K562 (cell line): Measurements from ENCODE around the gene C8A. TPM values are rescaled to one million over a fixed set of nuclear protein-coding genes. Genes with fewer than 3 reads are reported as not detected.

Experiments used
- ATAC-seq: fragments of 200-7000 bp; cut with Tn5 transposase; 3 replicates; pipeline ENCODE4 v1.9.1; 2020; ENCODE audit warnings: moderate library complexity
- BruUV-seq: library from RNA; stranded (reverse); fragments of 400-500 nt; replicated peaks from 2 replicates; lab custom pipeline; 2021; lab: Mats Ljungman, UMichigan
- CTCF ChIA-PET: fragments of 300-600 bp; formaldehyde crosslinking; extraction: SDS; loops from one replicate; lab custom pipeline; 2021; ENCODE audit warnings: low intra/inter-chr PET ratio; lab: Yijun Ruan, JAX
- POLR2A ChIA-PET: fragments of 300-600, 350-650 bp; sonication (Branson Sonifier 250); formaldehyde crosslinking; extraction: SDS; loops from one replicate; lab custom pipeline; 2021; ENCODE audit warnings: antibody characterized with exemption, inconsistent platforms; lab: Yijun Ruan, JAX
- DNase-seq, 4 experiments: peaks; one replicate each; pipeline versions ENCODE4 v3.0.0 to v3.0.0-alpha.2; 2011 to 2018; ENCODE audit warnings: low spot score in 3 of 4, mixed read lengths in 3 of 4; ENCODE audit errors: extremely low read depth in 1 of 4
- FAIRE-seq: peaks from 2 replicates; lab custom pipeline; 2011; peaks lifted over from hg19 to GRCh38; lab: Jason Lieb, UNC
- H2AFZ ChIP-seq: 2 replicates; pipeline ENCODE4 v1.6.0; 2011; ENCODE audit warnings: low read depth, low read length, control low read depth, inconsistent platforms
- H3K27ac ChIP-seq: fragments of 200-600 bp; 3 replicates; pipeline ENCODE4 v1.8.0; 2011; ENCODE audit warnings: low read depth, mild to moderate bottlenecking, control low read depth, inconsistent platforms, low read length, moderate library complexity, mixed read lengths; ENCODE audit errors: extremely low read depth
- H3K27me3 ChIP-seq, 2 experiments: fragments of 300-600 bp in 1 of 2; 2 replicates in 1 of 2; 3 replicates in 1 of 2; pipeline versions ENCODE4 v1.6.0 to v1.8.0; 2011; ENCODE audit warnings: inconsistent platforms in 2 of 2, low read length in 2 of 2, mild to moderate bottlenecking in 1 of 2, mixed read lengths in 1 of 2, moderate library complexity in 1 of 2; ENCODE audit not compliant: control insufficient read depth in 2 of 2, insufficient read depth in 2 of 2
- H3K36me3 ChIP-seq: fragments of 300-600 bp; 3 replicates; pipeline ENCODE4 v1.8.0; 2011; ENCODE audit warnings: mild to moderate bottlenecking, low read length, inconsistent platforms; ENCODE audit not compliant: control insufficient read depth, insufficient read depth
- H3K4me1 ChIP-seq, 2 experiments: fragments of 200-600 bp in 1 of 2; replicated peaks in 1 of 2; 2 replicates in 1 of 2; 3 replicates in 1 of 2; pipeline versions ENCODE4 v1.5.1 to v1.8.0; 2011; ENCODE audit warnings: inconsistent platforms in 2 of 2, low read length in 2 of 2, mild to moderate bottlenecking in 1 of 2, mixed read lengths in 1 of 2, moderate library complexity in 1 of 2; ENCODE audit not compliant: control insufficient read depth in 2 of 2, insufficient read depth in 2 of 2
- H3K4me2 ChIP-seq: 2 replicates; pipeline ENCODE4 v1.6.1; 2011; ENCODE audit warnings: low read length, control low read depth, inconsistent platforms, mixed read lengths; ENCODE audit not compliant: insufficient read depth
- H3K4me3 ChIP-seq: fragments of 200-600 bp; sonication (generic), shearing (Covaris generic); 2 replicates; pipeline ENCODE4 v1.5.1; 2016; ENCODE audit warnings: control low read depth, inconsistent platforms
- H3K79me2 ChIP-seq: fragments of 200-600 bp; 3 replicates; pipeline ENCODE4 v1.8.0; 2011; ENCODE audit warnings: low read length, inconsistent platforms; ENCODE audit not compliant: control insufficient read depth, insufficient read depth
- H3K9ac ChIP-seq, 2 experiments: 2 replicates each; pipeline versions ENCODE4 v1.6.0 to v1.6.1; 2011; ENCODE audit warnings: low read depth in 2 of 2, low read length in 2 of 2, control low read depth in 1 of 2, inconsistent platforms in 1 of 2, mild to moderate bottlenecking in 1 of 2, mixed read lengths in 1 of 2; ENCODE audit not compliant: insufficient read depth in 1 of 2
- H3K9me1 ChIP-seq: one replicate; pipeline ENCODE4 v1.6.0; 2011; ENCODE audit warnings: inconsistent platforms, mild to moderate bottlenecking, low read length, moderate library complexity; ENCODE audit not compliant: control insufficient read depth, insufficient read depth
- H3K9me3 ChIP-seq: replicated peaks from 2 replicates; pipeline ENCODE4 v1.5.1; 2011; ENCODE audit warnings: low read depth, low read length, inconsistent platforms; ENCODE audit not compliant: control insufficient read depth, insufficient read depth
- H4K20me1 ChIP-seq: replicated peaks from 2 replicates; pipeline ENCODE4 v1.6.1; 2011; ENCODE audit warnings: low read length, inconsistent platforms, mixed read lengths; ENCODE audit not compliant: control insufficient read depth, insufficient read depth
- CCNT2 ChIP-seq: IDR thresholded peaks from 2 replicates; pipeline ENCODE4 v1.6.1; 2011; ENCODE audit warnings: borderline replicate concordance, low read depth, mild to moderate bottlenecking, moderate library complexity, mixed read lengths, low read length; ENCODE audit not compliant: insufficient read length; ENCODE audit errors: extremely low read depth
- CHD1 ChIP-seq: fragments of 200-600 bp; sonication (generic); IDR thresholded peaks from one replicate; pipeline ENCODE4 v1.6.1; 2012; ENCODE audit warnings: mild to moderate bottlenecking, moderate library complexity, low read length, inconsistent platforms
- EGR1 ChIP-seq: fragments of 450-650 bp; conservative IDR thresholded peaks from 2 replicates; pipeline ENCODE4 v1.6.1; 2017; ENCODE audit warnings: mild to moderate bottlenecking
- HEY1 ChIP-seq: fragments of 250-450 bp; sonication (Bioruptor Pico); IDR thresholded peaks from 2 replicates; pipeline ENCODE4 v1.5.0; 2020; ENCODE audit warnings: mild to moderate bottlenecking, moderate library complexity, borderline replicate concordance
- HIVEP1 ChIP-seq: fragments of 250-450 bp; sonication (Bioruptor Pico); IDR thresholded peaks from 2 replicates; pipeline ENCODE4 v1.4.0; 2020; ENCODE audit warnings: mild to moderate bottlenecking
- ILF3 ChIP-seq: fragments of 450-650 bp; IDR thresholded peaks from 2 replicates; pipeline ENCODE4 v1.6.1; 2018; ENCODE audit warnings: antibody characterized with exemption, mild to moderate bottlenecking, moderate library complexity, borderline replicate concordance
- MTA3 ChIP-seq: fragments of 450-650 bp; formaldehyde crosslinking; IDR thresholded peaks from 2 replicates; pipeline ENCODE4 v1.6.1; 2017; ENCODE audit warnings: mild to moderate bottlenecking, borderline replicate concordance
- SMAD3 ChIP-seq: fragments of 450-650 bp; formaldehyde crosslinking; conservative IDR thresholded peaks from 2 replicates; pipeline ENCODE4 v1.4.0; 2020; ENCODE audit warnings: mild to moderate bottlenecking
- ZFX ChIP-seq: sonication (generic); formaldehyde crosslinking; IDR thresholded peaks from 2 replicates; pipeline ENCODE4 v1.8.0; 2022; ENCODE audit warnings: mild to moderate bottlenecking, missing genetic modification reagents, moderate library complexity
- ZNF384 ChIP-seq: IDR thresholded peaks from 2 replicates; pipeline ENCODE4 v1.6.1; 2012; ENCODE audit warnings: low read depth, low read length, improper control_type of control experiment
- ZNF780A ChIP-seq: fragments of 250-450 bp; sonication (Bioruptor Pico); IDR thresholded peaks from 2 replicates; pipeline ENCODE4 v1.5.0; 2021; ENCODE audit warnings: mild to moderate bottlenecking
- WGBS: fragments of 100-300 bp; shearing (Covaris generic); methylation state at CpG from one replicate; pipeline ENCODE4 v1.1.6; 2016; ENCODE audit warnings: low coverage, mixed read lengths; ENCODE audit not compliant: insufficient coverage; ENCODE audit errors: missing lambda C conversion rate; 5-methylcytosine and 5-hydroxymethylcytosine counted together
- in situ Hi-C: fragments of 300-500 bp; cut with MboI; formaldehyde crosslinking; loops from 4 replicates; pipeline ENCODE4 v1.15.0; 2018; ENCODE audit warnings: inconsistent platforms, mixed read lengths
- intact Hi-C: fragments of 100-400 bp; cut with micrococcal nuclease; formaldehyde crosslinking; loops from 2 replicates; pipeline ENCODE4 v1.14.2; 2022
- polyA plus RNA-seq, 8 experiments: library from polyadenylated mRNA; depleted of rRNA in 4 of 8; stranded (reverse) in 5 of 8; unstranded in 3 of 8; fragments of >200 nt; fragmentation: Nextera tagmentation in 2 of 8; fragmentation: Illumina TruSeq in 1 of 8; extraction: Ambion mirVana in 2 of 8; extraction: Trizol in 1 of 8; gene quantifications; 2 replicates each; pipeline versions ENCODE4 v1.2.1 to v1.2.3, GENCODE V29; 2011 to 2014; ENCODE audit warnings: inconsistent platforms in 1 of 8, missing spikeins in 1 of 8
- total RNA-seq, 7 experiments: library from RNA; depleted of rRNA in 6 of 7; stranded (reverse); fragments of >200 nt in 6 of 7; fragmentation: Illumina TruSeq in 2 of 7; extraction: Trizol in 2 of 7; gene quantifications; 2 replicates each; pipeline versions ENCODE4 v1.2.1 to v1.2.3, GENCODE V29; 2011 to 2021; ENCODE audit warnings: low replicate concordance in 1 of 7
- TF ChIP-seq, protein P1 (sequence below): sonication (generic); formaldehyde crosslinking; IDR thresholded peaks from 2 replicates; pipeline ENCODE4 v1.8.0; 2022; ENCODE audit warnings: mild to moderate bottlenecking, missing genetic modification reagents, borderline replicate concordance

Gene C8A
- total and polyA plus RNA-seq, 9 of the 15 experiments (the other 6 are each of a cell fraction or from before 2014, with no cell fraction given): 0.09 TPM; not detected in 8

DNA sequence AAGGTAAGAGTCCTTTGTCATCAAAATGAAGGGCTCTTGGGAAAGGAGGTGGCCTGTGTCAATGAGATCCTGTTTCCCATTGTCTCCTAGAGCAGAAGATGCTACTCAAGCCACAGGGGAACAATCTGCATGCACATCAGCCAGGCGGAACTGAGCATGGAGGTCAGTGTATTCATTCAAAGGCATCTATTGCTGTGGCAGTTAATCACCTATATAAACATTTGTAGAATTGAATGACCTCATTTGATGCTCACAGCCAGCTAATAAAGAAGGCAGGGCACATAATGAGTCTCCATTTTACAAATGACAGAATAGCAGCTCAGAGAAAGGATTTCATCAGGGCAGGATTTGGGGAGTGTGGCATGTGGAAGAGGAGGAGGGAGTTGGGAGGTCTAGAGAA lies 29.7 kb upstream of the C8A start:
- Histone ChIP-seq H3K36me3 (no peaks in the 10 kb centered on the region), H3K79me2 (no peaks in the 10 kb centered on the region), H3K27me3 (peaks cover 0 to 4% of the 10 kb centered on the region in 2 experiments; a peak in 1 of 5 replicates), H3K9ac (no peak overlapping the region), H3K4me1 (no peaks in the 10 kb centered on the region), H2AFZ (no peak overlapping the region), H3K27ac (no peak overlapping the region), H3K4me2 (no peak overlapping the region), H3K9me3 (no peaks in the 10 kb centered on the region), H3K9me1 (no peaks in the 10 kb centered on the region), H4K20me1 (no peaks in the 10 kb centered on the region; the same call in 1 of the 2 replicates), H3K4me3 (no peak overlapping the region)
- in situ Hi-C loops (loop anchor here (10.0 to 25.0 kb wide), 2 partner anchors 140 to 1212 kb away; partner anchors contain the start of gene C8B), intact Hi-C loops (loop anchor here (5.0 kb wide), 3 partner anchors 238 to 1538 kb away; no protein-coding TSS in a partner anchor)
- no peak for DNase-seq
- BruUV-seq: no TSS peak
- ChIA-PET CTCF (no interaction called here), POLR2A (no interaction called here)
- ATAC-seq: no peak
- WGBS: 0% methylated on average over 1 of the region's 1 CpG
- no peak for FAIRE-seq
- no peak for TF ChIP-seq SMAD3
- TF ChIP-seq ZNF780A (CRISPR knock-in tag): no peak
- TF ChIP-seq HEY1 (CRISPR knock-in tag): no peak
- no peak for TF ChIP-seq ZFX
- TF ChIP-seq MTA3: no peak
- no peak for TF ChIP-seq CHD1
- TF ChIP-seq EGR1: no peak
- TF ChIP-seq, protein P1, sequence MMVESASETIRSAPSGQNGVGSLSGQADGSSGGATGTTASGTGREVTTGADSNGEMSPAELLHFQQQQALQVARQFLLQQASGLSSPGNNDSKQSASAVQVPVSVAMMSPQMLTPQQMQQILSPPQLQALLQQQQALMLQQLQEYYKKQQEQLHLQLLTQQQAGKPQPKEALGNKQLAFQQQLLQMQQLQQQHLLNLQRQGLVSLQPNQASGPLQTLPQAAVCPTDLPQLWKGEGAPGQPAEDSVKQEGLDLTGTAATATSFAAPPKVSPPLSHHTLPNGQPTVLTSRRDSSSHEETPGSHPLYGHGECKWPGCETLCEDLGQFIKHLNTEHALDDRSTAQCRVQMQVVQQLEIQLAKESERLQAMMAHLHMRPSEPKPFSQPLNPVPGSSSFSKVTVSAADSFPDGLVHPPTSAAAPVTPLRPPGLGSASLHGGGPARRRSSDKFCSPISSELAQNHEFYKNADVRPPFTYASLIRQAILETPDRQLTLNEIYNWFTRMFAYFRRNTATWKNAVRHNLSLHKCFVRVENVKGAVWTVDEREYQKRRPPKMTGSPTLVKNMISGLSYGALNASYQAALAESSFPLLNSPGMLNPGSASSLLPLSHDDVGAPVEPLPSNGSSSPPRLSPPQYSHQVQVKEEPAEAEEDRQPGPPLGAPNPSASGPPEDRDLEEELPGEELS (CRISPR knock-in tag): no peak
- TF ChIP-seq ILF3: no peak
- no peak for TF ChIP-seq HIVEP1 (CRISPR knock-in tag)
- TF ChIP-seq ZNF384: no peak
- no peak for TF ChIP-seq CCNT2
- TF ChIP-seq, all 486 proteins: peak for 0
